Measurements from ENCODE around the gene SHLD1. TPM values are rescaled to one million over a fixed set of nuclear protein-coding genes. Genes with fewer than 3 reads are reported as not detected.

SHLD1 gene
- total and polyA plus RNA-seq, 2 experiments from 2014 or later: 8.3 to 9.1 TPM

- no peak overlapping the region for H2AFZ ChIP-seq
- 32% methylated on average over 3 of the region's 3 CpGs for WGBS (ENCODE audit: low lambda C conversion rate, missing lambda C conversion rate)
Observed at GRCh38 chr20:5862703-5863039, 112.5 kb downstream of the SHLD1 start.

GRCh38 chr20:5863040-5863833 is 113.0 kb downstream of the SHLD1 start:
- Histone ChIP-seq H2AFZ (no peak overlapping the region), H3K4me3 (no peak overlapping the region), H3K27ac (no peak overlapping the region), H3K36me3 (replicated peaks; ENCODE audit: insufficient read depth, low read depth) (no peaks in the 10 kb centered on the region), H3K9me3 (ENCODE audit: low read depth) (no peaks in the 10 kb centered on the region), H3K27me3 (no peaks in the 10 kb centered on the region), H3K9me2 (replicated peaks; ENCODE audit: insufficient read depth) (no peaks in the 10 kb centered on the region), H3K79me2 (no peaks in the 10 kb centered on the region), H3K4me2 (no peak overlapping the region), H4K20me1 (ENCODE audit: insufficient read depth, poor library complexity, severe bottlenecking) (no peaks in the 10 kb centered on the region), H3K4me1 (ENCODE audit: insufficient read depth) (no peaks in the 10 kb centered on the region)
- no peak for TF ChIP-seq EZH2 (IDR thresholded peaks at IDR 0.05; ENCODE audit: borderline replicate concordance)
- no peak for TF ChIP-seq CTCF (IDR thresholded peaks at IDR 0.05; ENCODE audit: poor library complexity)
- no peak for TF ChIP-seq EZH2phosphoT487 (IDR thresholded peaks at IDR 0.05; ENCODE audit: low read depth, severe bottlenecking, unreplicated experiment)
- WGBS (ENCODE audit: low lambda C conversion rate, missing lambda C conversion rate): 92% methylated on average over 12 of the region's 12 CpGs
- no peak for DNase-seq (ENCODE audit: low spot score)

More at GRCh38 chr20:5862703-5863039, 112.5 kb downstream of the SHLD1 start:
- H3K36me3 ChIP-seq (replicated peaks; ENCODE audit: insufficient read depth, low read depth): no peaks in the 10 kb centered on the region
- DNase-seq (ENCODE audit: low spot score): no peak
- no peak overlapping the region for H3K4me2 ChIP-seq
- H3K9me3 ChIP-seq (ENCODE audit: low read depth): no peaks in the 10 kb centered on the region
- no peak overlapping the region for H3K27ac ChIP-seq
- H3K4me1 ChIP-seq (ENCODE audit: insufficient read depth): no peaks in the 10 kb centered on the region
- H3K4me3 ChIP-seq: no peak overlapping the region
- H3K79me2 ChIP-seq: no peaks in the 10 kb centered on the region
- H4K20me1 ChIP-seq (ENCODE audit: insufficient read depth, poor library complexity, severe bottlenecking): no peaks in the 10 kb centered on the region
- TF ChIP-seq EZH2phosphoT487 (IDR thresholded peaks at IDR 0.05; ENCODE audit: low read depth, severe bottlenecking, unreplicated experiment) (no peak), CTCF (IDR thresholded peaks at IDR 0.05; ENCODE audit: poor library complexity) (no peak), EZH2 (IDR thresholded peaks at IDR 0.05; ENCODE audit: borderline replicate concordance) (no peak)
- no peaks in the 10 kb centered on the region for H3K9me2 ChIP-seq (replicated peaks; ENCODE audit: insufficient read depth)
- no peaks in the 10 kb centered on the region for H3K27me3 ChIP-seq

DNA sequence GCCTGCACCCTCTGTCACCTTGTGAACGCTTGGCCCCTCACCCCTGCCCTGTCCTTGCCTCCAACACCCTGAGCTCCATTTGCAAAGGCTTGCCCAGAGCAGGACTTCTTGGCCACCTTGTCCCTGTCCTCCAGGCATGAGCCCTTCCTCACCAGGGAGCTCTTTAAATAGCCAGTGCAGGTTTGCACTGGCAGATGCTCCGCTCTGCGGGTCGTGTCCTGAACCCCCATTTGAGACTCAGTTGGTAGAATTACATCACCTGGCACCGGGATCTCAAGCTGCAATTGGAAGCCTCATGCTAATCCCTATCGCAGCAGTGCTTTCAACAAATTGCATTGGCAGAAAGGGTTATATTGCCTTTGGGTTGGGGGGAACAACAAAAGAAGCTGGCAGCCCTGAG is 114.2 kb downstream of the SHLD1 start:
- WGBS (ENCODE audit: low lambda C conversion rate, missing lambda C conversion rate): 91% methylated on average over 6 of the region's 6 CpGs
- H3K36me3 ChIP-seq (replicated peaks; ENCODE audit: insufficient read depth, low read depth): no peaks in the 10 kb centered on the region
- TF ChIP-seq CTCF (IDR thresholded peaks at IDR 0.05; ENCODE audit: poor library complexity) (no peak), EZH2 (IDR thresholded peaks at IDR 0.05; ENCODE audit: borderline replicate concordance) (no peak), EZH2phosphoT487 (IDR thresholded peaks at IDR 0.05; ENCODE audit: low read depth, severe bottlenecking, unreplicated experiment) (no peak)
- H3K4me3 ChIP-seq: no peak overlapping the region
- H4K20me1 ChIP-seq (ENCODE audit: insufficient read depth, poor library complexity, severe bottlenecking): no peaks in the 10 kb centered on the region
- H3K79me2 ChIP-seq: no peaks in the 10 kb centered on the region
- no peaks in the 10 kb centered on the region for H3K9me2 ChIP-seq (replicated peaks; ENCODE audit: insufficient read depth)
- no peak for DNase-seq (ENCODE audit: low spot score)
- H3K4me1 ChIP-seq (ENCODE audit: insufficient read depth): no peaks in the 10 kb centered on the region
- H2AFZ ChIP-seq: no peak overlapping the region
- H3K27me3 ChIP-seq: no peaks in the 10 kb centered on the region
- H3K27ac ChIP-seq: no peak overlapping the region
- no peaks in the 10 kb centered on the region for H3K9me3 ChIP-seq (ENCODE audit: low read depth)
- H3K4me2 ChIP-seq: no peak overlapping the region
